ENCODE measurements around the gene HCN1. TPM values are rescaled to one million over a fixed set of nuclear protein-coding genes. Genes with fewer than 3 reads are reported as not detected.
"Not testable (repeated sequence)": the region's sequence is repeated elsewhere in the genome, so short reads cannot be mapped to it uniquely, and the experiment has no call there.

The HCN1 gene
- total and polyA plus RNA-seq, 2 experiments from 2014 or later, result 5.9 to 11.3 TPM

GRCh38 chr5:45382583-45382982 is 313.6 kb downstream of the HCN1 start:
- no peaks in the 10 kb centered on the region for H3K4me1 ChIP-seq (ENCODE audit: low read depth)
- DNase-seq (ENCODE audit: low read depth in 1 of 2, low spot score in 1 of 2), result no peak

GRCh38 chr5:45376417-45376816 is 319.8 kb downstream of the HCN1 start:
- no peak for TF ChIP-seq CTCF (IDR thresholded peaks at IDR 0.05; ENCODE audit: low read depth, low read length)

More at GRCh38 chr5:45382583-45382982, 313.6 kb downstream of the HCN1 start:
- Histone ChIP-seq H3K36me3 (no peaks in the 10 kb centered on the region), H3K27ac (no peak overlapping the region), H3K27me3 (no peaks in the 10 kb centered on the region), H3K4me3 (no peak overlapping the region), H3K9me3 (ENCODE audit: low read depth) (no peaks in the 10 kb centered on the region)
- TF ChIP-seq CTCF (IDR thresholded peaks at IDR 0.05; ENCODE audit: low read depth, low read length), result no peak

GRCh38 chr5:45372629-45373028 is 323.6 kb downstream of the HCN1 start:
- no peak for TF ChIP-seq CTCF (IDR thresholded peaks at IDR 0.05; ENCODE audit: low read depth, low read length)
- no peaks in the 10 kb centered on the region for H3K4me1 ChIP-seq (ENCODE audit: low read depth)
- H3K27ac ChIP-seq, result no peak overlapping the region
- no peak for DNase-seq (ENCODE audit: low read depth in 1 of 2, low spot score in 1 of 2)
- no peaks in the 10 kb centered on the region for H3K27me3 ChIP-seq
- peaks cover 3% of the 10 kb centered on the region for H3K9me3 ChIP-seq (ENCODE audit: low read depth)
- H3K36me3 ChIP-seq, result no peaks in the 10 kb centered on the region
- H3K4me3 ChIP-seq, result no peak overlapping the region

More at GRCh38 chr5:45376417-45376816, 319.8 kb downstream of the HCN1 start:
- peak in 1 of 2 donors; percentile 2 for DNase-seq (ENCODE audit: low read depth in 1 of 2, low spot score in 1 of 2)
- Histone ChIP-seq H3K9me3 (ENCODE audit: low read depth) (peaks cover 3% of the 10 kb centered on the region), H3K27me3 (no peaks in the 10 kb centered on the region), H3K27ac (no peak overlapping the region), H3K4me1 (ENCODE audit: low read depth) (no peaks in the 10 kb centered on the region), H3K4me3 (no peak overlapping the region), H3K36me3 (no peaks in the 10 kb centered on the region)

GRCh38 chr5:45371423-45371822 is 324.8 kb downstream of the HCN1 start:
- not testable (repeated sequence) for H3K9me3 ChIP-seq (ENCODE audit: low read depth); DNase-seq (ENCODE audit: low read depth in 1 of 2, low spot score in 1 of 2); H3K36me3 ChIP-seq; H3K27ac ChIP-seq; H3K4me3 ChIP-seq; H3K4me1 ChIP-seq (ENCODE audit: low read depth); H3K27me3 ChIP-seq

GRCh38 chr5:45355189-45355992 is 340.8 kb downstream of the HCN1 start:
- Histone ChIP-seq H3K27me3 (no peaks in the 10 kb centered on the region), H3K4me1 (ENCODE audit: low read depth) (no peaks in the 10 kb centered on the region), H3K36me3 (no peaks in the 10 kb centered on the region), H3K4me3 (no peak overlapping the region), H3K27ac (peak overlapping the region; percentile 27), H3K9me3 (ENCODE audit: low read depth) (no peaks in the 10 kb centered on the region)
- no peak for DNase-seq (ENCODE audit: low read depth in 1 of 2, low spot score in 1 of 2)
- no peak for TF ChIP-seq CTCF (IDR thresholded peaks at IDR 0.05; ENCODE audit: low read depth, low read length)

GRCh38 chr5:45336464-45336863 is 359.7 kb downstream of the HCN1 start:
- H3K27ac ChIP-seq, result peak overlapping the region; percentile 88
- no peak for TF ChIP-seq CTCF (IDR thresholded peaks at IDR 0.05; ENCODE audit: low read depth, low read length)
- no peaks in the 10 kb centered on the region for H3K27me3 ChIP-seq
- no peak for DNase-seq (ENCODE audit: low read depth in 1 of 2, low spot score in 1 of 2)
- H3K4me1 ChIP-seq (ENCODE audit: low read depth), result peaks cover 28% of the 10 kb centered on the region
- no peak overlapping the region for H3K4me3 ChIP-seq
- no peaks in the 10 kb centered on the region for H3K9me3 ChIP-seq (ENCODE audit: low read depth)
- H3K36me3 ChIP-seq, result no peaks in the 10 kb centered on the region
